Activated B cell treated with CpG ODN at 0.5 μM for 24 hours (primary cell): ENCODE measurements around the gene HACD2. TPM values are rescaled to one million over a fixed set of nuclear protein-coding genes. Genes with fewer than 3 reads are reported as not detected.

Source experiments
- ATAC-seq: fragments of 200-7000 bp; cut with Tn5 transposase; one replicate; pipeline ENCODE4 v1.10.0; 2021; ENCODE audit warnings: low read depth, mild to moderate bottlenecking, moderate library complexity
- CTCF ChIA-PET: fragments of 350-600 bp; sonication (Branson Sonifier 250); formaldehyde crosslinking; loops from one replicate; lab custom pipeline; 2021; ENCODE audit warnings: antibody characterized with exemption; lab: Charles Lee
- POLR2A ChIA-PET: fragments of 350-600 bp; sonication (Branson Sonifier 250); formaldehyde crosslinking; loops from one replicate; lab custom pipeline; 2021; ENCODE audit warnings: antibody characterized with exemption; lab: Charles Lee
- DNase-seq: peaks from one replicate; pipeline ENCODE4 v3.0.0; 2022
- H3K27ac Mint-ChIP-seq: one replicate; pipeline ENCODE4 v1.8.0; 2020; ENCODE audit warnings: mixed read lengths
- H3K27me3 Mint-ChIP-seq: one replicate; pipeline ENCODE4 v1.8.0; 2021; ENCODE audit warnings: mixed read lengths
- H3K36me3 Mint-ChIP-seq: one replicate; pipeline ENCODE4 v1.8.0; 2021; ENCODE audit warnings: low read depth, mixed read lengths
- H3K4me1 Mint-ChIP-seq: one replicate; pipeline ENCODE4 v1.8.0; 2021; ENCODE audit warnings: mixed read lengths
- H3K4me3 Mint-ChIP-seq: one replicate; pipeline ENCODE4 v1.8.0; 2020; ENCODE audit warnings: mild to moderate bottlenecking, mixed read lengths
- H3K9me3 Mint-ChIP-seq: one replicate; pipeline ENCODE4 v1.8.0; 2020; ENCODE audit warnings: mixed read lengths
- intact Hi-C: fragments of 100-400 bp; cut with micrococcal nuclease; formaldehyde crosslinking; loops from one replicate; pipeline ENCODE4 v1.15.1; 2024
- total RNA-seq: library from RNA; stranded (reverse); gene quantifications from 2 replicates; pipeline ENCODE4 v1.2.3, GENCODE V29; 2022
- TF ChIP-seq, protein P1 (sequence below): fragments of 200-600 bp; IDR thresholded peaks from one replicate; pipeline ENCODE4 v1.8.0; 2022; ENCODE audit warnings: antibody characterized with exemption, mild to moderate bottlenecking

The HACD2 gene
- total RNA-seq, 1 donor from 2014 or later, result 32.9 TPM

DNA sequence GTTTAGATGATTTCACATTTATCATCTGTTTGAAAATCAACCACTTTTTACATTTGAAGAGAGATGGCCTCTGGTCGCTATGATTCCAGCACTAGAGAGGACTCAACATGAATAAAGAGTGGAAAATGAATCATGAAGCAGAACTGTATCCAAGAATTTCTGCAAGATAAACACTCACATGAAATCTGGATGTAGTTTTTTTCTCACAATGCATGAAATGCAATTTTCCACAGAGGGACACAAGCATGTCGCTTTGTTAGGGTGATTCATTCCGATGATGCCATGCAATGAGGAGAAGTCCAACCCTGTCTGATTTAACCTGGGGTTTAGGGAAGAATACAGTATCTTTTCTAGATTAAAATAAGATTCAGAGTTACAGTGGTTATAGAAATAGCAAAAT lies 85.5 kb downstream of the HACD2 start:
- Mint-ChIP-seq H3K4me3 (no peak overlapping the region), H3K4me1 (no peaks in the 10 kb centered on the region), H3K27me3 (no peaks in the 10 kb centered on the region), H3K27ac (no peak overlapping the region), H3K9me3 (no peaks in the 10 kb centered on the region), H3K36me3 (peaks cover 65% of the 10 kb centered on the region)
- ChIA-PET POLR2A (no interaction called here), CTCF (no interaction called here)
- intact Hi-C loops, result no loop called here
- TF ChIP-seq, protein P1, sequence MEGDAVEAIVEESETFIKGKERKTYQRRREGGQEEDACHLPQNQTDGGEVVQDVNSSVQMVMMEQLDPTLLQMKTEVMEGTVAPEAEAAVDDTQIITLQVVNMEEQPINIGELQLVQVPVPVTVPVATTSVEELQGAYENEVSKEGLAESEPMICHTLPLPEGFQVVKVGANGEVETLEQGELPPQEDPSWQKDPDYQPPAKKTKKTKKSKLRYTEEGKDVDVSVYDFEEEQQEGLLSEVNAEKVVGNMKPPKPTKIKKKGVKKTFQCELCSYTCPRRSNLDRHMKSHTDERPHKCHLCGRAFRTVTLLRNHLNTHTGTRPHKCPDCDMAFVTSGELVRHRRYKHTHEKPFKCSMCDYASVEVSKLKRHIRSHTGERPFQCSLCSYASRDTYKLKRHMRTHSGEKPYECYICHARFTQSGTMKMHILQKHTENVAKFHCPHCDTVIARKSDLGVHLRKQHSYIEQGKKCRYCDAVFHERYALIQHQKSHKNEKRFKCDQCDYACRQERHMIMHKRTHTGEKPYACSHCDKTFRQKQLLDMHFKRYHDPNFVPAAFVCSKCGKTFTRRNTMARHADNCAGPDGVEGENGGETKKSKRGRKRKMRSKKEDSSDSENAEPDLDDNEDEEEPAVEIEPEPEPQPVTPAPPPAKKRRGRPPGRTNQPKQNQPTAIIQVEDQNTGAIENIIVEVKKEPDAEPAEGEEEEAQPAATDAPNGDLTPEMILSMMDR, result no peak
- ATAC-seq, result no peak
- no peak for DNase-seq

DNA sequence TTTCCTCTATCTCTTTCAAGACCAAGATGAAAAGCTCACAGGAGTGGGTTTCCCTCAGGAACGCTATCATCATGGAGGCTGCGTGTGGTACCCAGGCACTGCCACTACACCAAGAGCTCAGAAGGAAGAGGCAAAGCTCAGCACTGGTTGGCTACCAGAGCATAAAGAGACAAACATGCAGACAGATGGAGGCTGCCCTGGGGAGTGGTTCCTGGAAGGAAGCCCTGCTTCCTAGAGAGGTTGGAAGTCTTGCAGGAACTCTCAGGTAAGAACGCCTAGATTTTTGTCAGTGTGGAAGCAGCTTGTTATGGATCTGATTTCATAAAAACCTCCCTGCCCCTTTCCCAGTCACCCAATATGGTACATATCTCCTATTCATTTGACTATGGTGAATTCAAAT lies 86.1 kb downstream of the HACD2 start:
- Mint-ChIP-seq H3K4me1 (no peaks in the 10 kb centered on the region), H3K4me3 (no peak overlapping the region), H3K27me3 (no peaks in the 10 kb centered on the region), H3K27ac (no peak overlapping the region), H3K9me3 (no peaks in the 10 kb centered on the region), H3K36me3 (peaks cover 70% of the 10 kb centered on the region)
- POLR2A ChIA-PET, result no interaction called here
- ATAC-seq (no peak), DNase-seq (no peak)
- CTCF ChIA-PET, result interaction anchor here (1.4 kb wide), 1 partner anchor 10 kb away, joined by 4 read pairs; no protein-coding TSS in a partner anchor
- intact Hi-C loops, result no loop called here
- TF ChIP-seq, protein P1, result no peak

DNA sequence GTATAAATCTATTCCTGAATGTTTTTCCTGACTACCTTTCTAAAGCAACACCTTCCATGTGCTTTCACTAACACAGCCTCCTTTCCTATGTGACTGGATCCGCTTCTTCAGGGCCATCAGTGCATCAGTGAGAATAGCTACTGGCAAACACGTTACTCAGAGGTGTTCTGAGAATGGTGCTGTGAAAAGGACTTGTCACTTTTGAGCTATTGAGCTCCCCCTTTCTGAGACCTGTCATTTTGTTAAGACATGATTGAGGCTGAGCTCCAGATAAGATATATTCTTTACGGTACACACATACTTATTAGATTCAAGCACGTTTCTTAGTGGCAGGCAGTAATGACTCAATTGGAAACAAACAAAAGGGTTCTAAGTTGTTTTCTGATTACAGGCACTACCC lies 90.9 kb downstream of the HACD2 start:
- H3K36me3 Mint-ChIP-seq, result peaks cover 62% of the 10 kb centered on the region
- CTCF ChIA-PET, result interaction anchor here (0.6 kb wide), 1 partner anchor 15 kb away, joined by 3 read pairs; no protein-coding TSS in a partner anchor
- no peak for ATAC-seq
- TF ChIP-seq, protein P1, result no peak
- no peak overlapping the region for H3K4me3 Mint-ChIP-seq
- no peaks in the 10 kb centered on the region for H3K9me3 Mint-ChIP-seq
- intact Hi-C loops, result no loop called here
- no peaks in the 10 kb centered on the region for H3K27me3 Mint-ChIP-seq
- no peaks in the 10 kb centered on the region for H3K4me1 Mint-ChIP-seq
- DNase-seq, result no peak
- H3K27ac Mint-ChIP-seq, result no peak overlapping the region
- POLR2A ChIA-PET, result no interaction called here

DNA sequence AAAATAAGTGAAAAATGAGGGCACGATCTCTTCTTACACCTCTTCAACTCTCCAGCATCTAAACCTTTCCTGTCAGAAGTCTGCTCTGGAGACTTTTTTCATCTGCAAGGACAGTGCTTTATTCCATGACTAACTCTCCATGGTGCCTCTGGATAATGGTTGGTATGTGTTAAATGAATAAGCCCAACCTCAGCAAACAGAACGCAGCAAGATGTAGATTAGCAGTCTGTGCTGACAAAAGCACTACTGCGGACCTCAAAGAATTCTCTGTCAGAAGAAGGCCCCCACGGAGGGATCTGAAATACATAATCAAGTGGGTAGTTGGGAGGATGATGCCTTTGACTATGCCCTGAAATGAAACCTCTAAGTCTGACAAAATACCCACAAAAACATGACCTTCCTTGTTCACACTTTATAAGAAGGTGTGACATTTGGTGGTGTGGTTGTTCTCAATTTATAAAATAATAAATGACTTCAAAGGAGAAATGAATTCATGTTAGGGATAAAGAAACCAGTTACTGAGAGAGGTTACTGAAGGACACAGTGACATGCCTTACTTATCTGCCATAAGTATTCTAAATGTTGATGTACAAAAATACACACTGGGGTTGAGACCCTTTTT lies 92.8 kb downstream of the HACD2 start:
- no peak overlapping the region for H3K27ac Mint-ChIP-seq
- no peak for DNase-seq
- ChIA-PET CTCF (no interaction called here), POLR2A (no interaction called here)
- H3K27me3 Mint-ChIP-seq, result no peaks in the 10 kb centered on the region
- intact Hi-C loops, result no loop called here
- no peak for ATAC-seq
- no peaks in the 10 kb centered on the region for H3K9me3 Mint-ChIP-seq
- H3K4me1 Mint-ChIP-seq, result no peaks in the 10 kb centered on the region
- H3K4me3 Mint-ChIP-seq, result no peak overlapping the region
- H3K36me3 Mint-ChIP-seq, result peaks cover 44% of the 10 kb centered on the region
- TF ChIP-seq, protein P1, result no peak

DNA sequence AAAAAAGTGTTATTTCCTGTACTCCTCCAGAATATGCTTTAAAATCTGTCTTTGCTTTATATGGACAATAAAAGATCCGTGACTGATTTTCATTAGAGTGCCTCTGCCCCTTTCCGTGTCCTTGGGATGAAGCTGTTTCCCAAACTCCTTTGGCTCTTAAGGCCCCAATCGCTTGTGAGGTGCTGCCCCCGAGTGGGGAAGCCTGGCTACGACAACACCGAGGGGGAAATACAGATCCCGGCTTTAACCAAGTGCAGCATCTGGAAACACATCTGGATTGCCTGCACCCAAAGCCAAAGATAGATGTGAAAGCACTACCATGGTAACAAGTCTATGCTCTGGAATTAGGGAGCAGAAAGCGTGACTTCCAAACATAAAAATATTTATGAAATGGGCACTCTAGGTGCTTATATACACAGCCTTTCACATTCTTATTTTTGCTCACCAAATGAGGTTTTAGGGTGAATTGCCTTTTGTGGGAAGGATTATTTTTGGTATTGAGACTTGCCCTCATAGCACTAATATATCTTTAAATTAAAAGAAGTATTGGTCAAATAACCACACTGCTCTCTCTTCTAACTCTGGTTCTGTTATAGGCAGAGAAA lies 95.4 kb downstream of the HACD2 start:
- Mint-ChIP-seq H3K4me3 (no peak overlapping the region), H3K27me3 (peaks cover 5% of the 10 kb centered on the region), H3K4me1 (no peaks in the 10 kb centered on the region), H3K27ac (no peak overlapping the region), H3K36me3 (peaks cover 26% of the 10 kb centered on the region), H3K9me3 (no peaks in the 10 kb centered on the region)
- intact Hi-C loops, result loop anchor here (1.0 to 5.0 kb wide), 3 partner anchors 42 to 1943 kb away; partner anchors contain the start of gene ADCY5
- POLR2A ChIA-PET, result no interaction called here
- DNase-seq (no peak), ATAC-seq (no peak)
- TF ChIP-seq, protein P1, result no peak
- CTCF ChIA-PET, result interaction anchor here (0.7 to 1.4 kb wide), 3 partner anchors 9 to 69 kb away, joined by 3 to 4 read pairs (median 4); no protein-coding TSS in a partner anchor
